Glomerular visceral epithelial cell (primary cell): ENCODE results near the gene MCF2L.
"Not testable (repeated sequence)": the region's sequence is repeated elsewhere in the genome, so short reads cannot be mapped to it uniquely, and the experiment has no call there.

Source experiments
- DNase-seq: peaks from one replicate; pipeline ENCODE4 v3.0.0-alpha.2; 2016; ENCODE audit errors: extremely low spot score

MCF2L gene

GRCh38 chr13:112968910-112969691, at the start of gene MCF2L:
TSS of gene MCF2L (plus strand) at chr13:112969214. CDS start at chr13:112969380, 166 bp downstream.
- peak; percentile 16 for DNase-seq

GRCh38 chr13:112923962-112924361, 45.1 kb upstream of the MCF2L start:
- no peak for DNase-seq

- DNase-seq = no peak
Measured at GRCh38 chr13:112924365-112924764, 44.6 kb upstream of the MCF2L start.

GRCh38 chr13:112926003-112926402, 43.0 kb upstream of the MCF2L start:
- DNase-seq = no peak

GRCh38 chr13:112926993-112927392, 42.0 kb upstream of the MCF2L start:
- no peak for DNase-seq

GRCh38 chr13:112928020-112928971, 40.7 kb upstream of the MCF2L start:
- DNase-seq = no peak

GRCh38 chr13:112928972-112929782, 39.8 kb upstream of the MCF2L start:
- peak; percentile 39 for DNase-seq

- no peak for DNase-seq
Measured at GRCh38 chr13:112929783-112930055, 39.3 kb upstream of the MCF2L start.

DNA sequence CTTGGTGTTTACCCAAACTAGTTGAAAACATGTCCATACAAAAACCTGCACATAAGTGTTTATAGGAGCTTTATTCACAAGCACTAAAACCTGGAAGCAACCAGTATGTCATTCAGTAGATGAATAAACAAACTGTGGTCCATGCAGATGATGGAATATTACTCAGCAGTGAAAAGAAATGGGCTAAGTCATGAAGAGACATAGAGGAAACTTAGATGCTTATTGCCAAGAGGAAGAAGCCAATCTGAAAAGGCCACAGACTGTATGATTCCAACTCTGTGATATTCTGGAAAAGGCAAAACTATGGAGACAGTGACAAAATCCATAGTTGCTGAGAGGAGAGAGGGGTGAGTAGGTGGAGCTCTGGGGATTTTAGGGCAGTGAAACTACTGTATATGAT, 38.8 kb upstream of the MCF2L start:
- no peak for DNase-seq

DNA sequence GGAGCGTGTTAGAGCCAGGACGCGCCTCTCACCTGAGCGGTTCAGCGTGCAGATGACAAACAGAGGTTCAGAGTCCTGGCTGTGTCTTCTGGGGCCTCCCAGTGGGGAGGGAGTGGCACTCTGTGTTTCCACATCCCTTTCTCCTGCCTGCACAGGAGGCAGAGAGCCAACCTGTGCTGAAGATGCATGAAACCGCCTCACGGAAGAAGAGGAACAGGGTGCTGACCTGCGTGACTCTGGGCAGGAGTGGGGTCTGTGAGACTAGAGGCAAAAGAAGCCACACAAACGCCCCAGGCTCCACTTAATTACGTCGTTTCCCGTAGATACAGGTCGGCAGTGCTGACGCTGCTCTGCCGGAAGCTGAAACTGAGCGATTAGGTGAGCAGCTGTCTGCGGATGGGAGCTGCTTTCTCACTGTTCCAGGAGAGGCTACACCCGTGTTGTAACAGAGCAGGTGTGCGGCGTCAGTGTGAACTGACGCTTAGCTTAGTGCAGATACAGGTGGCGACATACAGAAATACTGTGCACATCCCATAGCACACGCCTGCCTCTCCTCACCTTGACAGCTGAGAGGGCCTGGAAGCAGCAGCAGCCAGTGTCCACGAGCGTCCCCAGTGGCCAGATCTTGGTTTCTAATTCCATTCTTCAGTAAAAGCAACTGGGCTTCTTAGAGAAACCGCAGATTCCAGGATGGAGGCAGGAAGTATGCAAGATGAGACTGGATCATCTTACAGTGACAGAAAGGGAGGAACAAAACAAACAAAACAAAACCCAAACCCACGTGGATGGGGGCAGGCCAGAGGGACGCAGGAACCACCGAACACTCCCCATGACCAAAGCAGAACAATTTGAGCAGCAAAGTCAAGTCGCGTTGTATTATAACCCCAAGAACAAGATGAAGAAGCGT, 37.7 kb upstream of the MCF2L start:
- DNase-seq = peak; percentile 82

GRCh38 chr13:112932971-112933370, 36.0 kb upstream of the MCF2L start:
- no peak for DNase-seq

- DNase-seq = no peak
Measured at GRCh38 chr13:112933649-112934048, 35.4 kb upstream of the MCF2L start.

GRCh38 chr13:112934078-112934477, 34.9 kb upstream of the MCF2L start:
- DNase-seq = no peak

- no peak for DNase-seq
Measured at GRCh38 chr13:112938680-112939079, 30.3 kb upstream of the MCF2L start.

DNA sequence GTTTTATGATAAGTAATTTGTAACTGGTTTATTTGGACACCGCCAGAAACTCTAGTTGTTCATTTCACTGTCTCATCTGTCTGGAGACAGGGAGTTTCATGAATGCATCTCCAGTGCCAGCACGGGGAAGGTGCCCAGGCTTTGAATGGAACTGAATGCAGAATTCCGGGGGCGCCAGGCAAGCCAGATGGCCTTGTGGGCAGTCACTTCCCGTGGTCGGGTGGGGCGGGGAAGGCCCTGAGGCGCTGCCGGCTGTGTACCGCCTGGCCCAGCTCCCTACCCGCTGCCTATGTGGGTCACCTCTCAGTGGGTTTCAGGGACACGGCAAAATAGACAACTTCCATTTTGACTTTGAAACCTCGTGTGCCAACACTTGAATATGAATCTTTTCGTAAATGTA, 28.8 kb upstream of the MCF2L start:
- no peak for DNase-seq

DNA sequence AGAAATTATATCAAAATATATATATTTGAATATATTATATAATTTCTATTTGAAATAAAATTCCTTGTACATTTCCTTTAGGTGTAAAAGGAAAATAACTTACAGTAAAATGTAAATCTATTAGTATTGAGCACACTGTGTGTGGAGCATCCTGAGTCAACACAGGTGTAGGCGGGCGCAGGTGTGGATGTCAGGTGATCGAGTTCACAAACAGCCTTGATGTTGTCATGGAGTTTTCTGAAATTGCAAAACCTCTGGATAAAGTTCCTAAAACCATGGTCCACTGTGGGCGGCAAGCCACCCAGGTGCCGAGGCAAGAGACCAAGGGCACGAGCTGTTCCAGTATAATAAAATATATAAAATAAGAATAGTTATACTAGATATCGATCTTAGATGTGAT, 27.7 kb upstream of the MCF2L start:
- DNase-seq = no peak

DNA sequence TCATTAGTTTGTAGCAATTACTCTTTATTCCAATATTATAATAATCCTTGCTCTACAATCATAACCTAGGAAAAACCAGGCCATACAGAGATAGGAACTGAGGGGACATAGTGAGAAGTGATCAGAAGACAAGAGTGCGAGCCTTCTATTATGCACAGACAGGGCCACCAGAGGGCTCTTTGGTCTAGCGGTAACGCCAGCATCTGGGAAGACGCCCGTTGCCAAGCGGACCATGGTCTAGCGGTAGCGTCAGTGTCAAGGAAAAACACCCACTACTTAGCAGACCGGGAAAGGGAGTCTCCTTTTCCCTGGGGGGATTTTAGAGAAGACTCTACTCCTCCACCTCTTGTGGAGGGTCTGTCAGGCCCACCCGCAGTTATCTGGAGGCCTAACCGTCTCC, 27.2 kb upstream of the MCF2L start:
- not testable (repeated sequence) for DNase-seq

GRCh38 chr13:112942689-112943308, 26.2 kb upstream of the MCF2L start:
- DNase-seq = peak; percentile 92

DNA sequence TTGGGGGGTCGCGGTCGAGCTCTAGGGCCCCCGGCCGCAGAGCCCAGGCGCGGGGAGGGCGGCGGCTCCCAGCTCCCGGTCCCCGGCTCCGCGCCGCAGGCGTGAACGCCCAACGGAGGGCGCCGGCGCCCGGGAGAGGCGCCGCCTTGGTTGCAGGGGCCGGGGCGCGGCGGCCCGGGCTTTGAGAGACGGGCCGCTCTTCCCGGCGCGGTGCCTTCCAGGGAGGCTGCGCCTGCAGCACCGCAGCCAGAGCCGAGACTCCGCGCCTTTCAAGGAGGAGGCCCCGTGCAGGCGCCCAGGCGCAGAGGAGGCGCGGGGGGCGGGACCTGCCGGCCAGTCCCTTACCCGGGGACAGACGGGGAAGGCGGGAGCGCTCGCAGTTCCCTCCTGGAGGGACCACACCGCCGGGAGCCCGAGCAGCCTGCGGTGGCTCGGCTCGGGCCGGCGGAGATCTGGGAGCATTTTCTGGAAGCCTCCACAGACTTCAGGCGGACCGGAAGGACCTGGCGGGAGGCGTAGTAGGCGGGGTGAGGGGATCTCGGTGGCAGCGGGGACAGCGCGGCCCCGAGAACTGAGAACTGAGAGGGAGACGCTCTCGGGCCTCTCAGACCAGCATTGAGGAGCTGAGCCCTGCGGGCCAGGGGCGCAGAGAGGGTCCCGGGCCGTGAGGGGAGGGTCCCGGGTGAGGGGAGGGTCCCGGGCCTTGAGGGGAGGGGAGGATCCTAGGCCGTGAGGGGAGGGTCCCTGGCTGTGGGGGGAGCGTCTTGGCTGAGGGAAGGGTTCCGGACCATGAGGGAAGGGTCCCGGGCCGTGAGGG, 25.5 kb upstream of the MCF2L start:
- peak; percentile 42 for DNase-seq

DNA sequence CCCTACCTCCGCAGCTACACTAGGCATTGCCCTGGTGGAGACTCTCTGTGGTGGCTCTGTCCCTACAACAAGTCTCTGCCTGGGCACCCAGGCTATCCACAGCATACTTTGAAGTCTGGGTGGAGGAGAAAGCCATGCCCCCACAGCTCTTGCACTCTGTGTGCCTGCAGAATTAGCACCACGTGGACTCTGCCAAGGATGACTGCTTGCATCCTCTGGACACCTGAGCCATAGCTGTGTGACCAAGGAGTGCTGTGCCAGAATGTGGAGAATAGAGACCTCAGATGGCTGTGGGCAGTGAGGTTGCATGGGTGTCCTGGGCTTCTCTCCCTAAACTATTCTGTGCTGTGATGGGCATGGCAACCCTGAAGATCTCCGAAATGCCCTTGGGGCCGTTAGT, 21.2 kb upstream of the MCF2L start:
- no peak for DNase-seq
